Fibroblast of skin of right quadriceps (primary cell): ENCODE measurements around the gene GNG7.
"Not testable (repeated sequence)": the region's sequence is repeated elsewhere in the genome, so short reads cannot be mapped to it uniquely, and the experiment has no call there.

Experiments
- DNase-seq: peaks from one replicate; pipeline ENCODE4 v3.0.0-alpha.2; 2013

Gene GNG7

DNA sequence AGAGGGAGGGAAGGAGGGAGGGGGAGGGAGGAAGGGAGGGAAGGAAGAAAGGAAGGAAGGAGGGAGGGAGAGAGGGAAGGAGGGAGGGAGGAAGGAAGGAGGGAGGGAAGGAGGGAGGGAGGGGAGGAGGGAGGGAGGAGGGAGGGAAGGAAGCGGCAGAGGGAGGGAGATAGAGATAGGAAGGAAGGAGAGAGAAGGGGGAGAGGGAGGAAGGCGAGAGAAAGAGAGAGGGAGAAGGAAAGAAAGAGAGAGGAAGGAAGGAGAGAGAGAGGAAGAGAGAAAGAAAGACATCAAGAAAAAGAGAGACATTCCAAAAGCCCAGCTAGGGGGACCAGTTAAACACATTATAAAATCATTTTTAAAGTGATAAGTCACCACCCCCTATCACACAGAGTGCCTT, 62.5 kb downstream of the GNG7 start:
- DNase-seq, result no peak

DNA sequence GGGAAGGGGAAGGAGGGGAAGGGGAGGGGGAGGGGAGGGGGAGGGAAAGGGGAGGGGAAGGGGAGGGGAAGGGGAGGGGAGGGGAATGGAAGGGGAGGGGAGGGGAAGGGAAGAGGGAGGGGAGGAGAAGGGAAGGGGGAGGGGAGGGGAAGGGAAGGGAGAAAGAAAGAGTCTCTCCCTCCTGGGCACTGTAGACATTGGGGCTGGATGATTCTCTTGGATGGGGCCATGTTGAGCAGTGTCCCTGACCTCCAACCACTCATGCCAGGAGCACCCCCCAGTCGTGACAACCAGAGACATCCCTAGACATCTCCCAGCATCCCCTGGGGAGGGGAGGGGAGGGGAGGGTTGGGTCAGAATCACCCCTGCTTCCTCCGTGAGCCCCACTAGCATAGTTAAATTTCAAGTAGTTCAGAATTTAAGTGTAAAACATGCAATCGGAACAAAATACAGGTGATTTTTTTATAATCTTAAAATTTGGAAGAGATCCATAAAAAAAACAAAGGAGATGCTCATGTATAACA, 64.0 kb downstream of the GNG7 start:
- DNase-seq, result no peak

DNA sequence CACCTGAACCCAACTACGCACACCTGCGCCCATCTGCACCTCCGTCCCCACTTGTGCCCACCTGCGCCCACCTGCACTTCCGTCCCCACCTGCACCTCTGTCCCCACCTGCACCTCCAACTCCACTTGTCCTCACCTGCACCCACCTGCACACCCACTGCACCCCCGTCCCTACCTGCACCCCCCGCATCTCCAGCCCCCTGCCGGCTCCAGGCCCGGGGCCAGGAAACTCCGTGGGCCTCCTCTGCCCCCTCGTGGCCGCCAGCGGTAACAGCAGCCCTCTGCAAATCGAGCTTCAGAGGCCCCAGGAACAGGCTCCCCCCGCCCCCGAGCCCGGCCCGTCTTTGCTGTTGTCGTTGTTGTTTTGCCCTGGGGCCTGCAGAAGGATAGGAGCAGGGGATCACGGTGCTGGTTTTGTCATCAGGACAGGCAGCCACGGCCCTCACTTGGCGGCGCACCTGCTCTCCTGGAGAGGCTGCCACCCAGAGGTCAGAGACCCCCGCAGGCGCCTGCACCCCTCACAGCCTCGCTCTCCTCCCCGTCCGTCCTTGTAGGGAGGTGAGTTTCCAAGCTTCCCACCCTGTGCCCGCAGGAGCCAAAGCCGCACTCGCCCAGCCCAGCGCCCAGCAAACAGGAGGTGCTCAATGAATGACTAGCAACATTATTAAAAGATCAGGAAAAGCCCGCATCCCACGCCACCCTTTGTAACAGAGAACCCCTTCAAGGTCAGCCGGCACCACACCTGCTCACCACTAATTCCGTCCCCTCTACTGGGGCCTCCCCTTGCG, 65.4 kb downstream of the GNG7 start:
- DNase-seq, result peak; percentile 37

DNA sequence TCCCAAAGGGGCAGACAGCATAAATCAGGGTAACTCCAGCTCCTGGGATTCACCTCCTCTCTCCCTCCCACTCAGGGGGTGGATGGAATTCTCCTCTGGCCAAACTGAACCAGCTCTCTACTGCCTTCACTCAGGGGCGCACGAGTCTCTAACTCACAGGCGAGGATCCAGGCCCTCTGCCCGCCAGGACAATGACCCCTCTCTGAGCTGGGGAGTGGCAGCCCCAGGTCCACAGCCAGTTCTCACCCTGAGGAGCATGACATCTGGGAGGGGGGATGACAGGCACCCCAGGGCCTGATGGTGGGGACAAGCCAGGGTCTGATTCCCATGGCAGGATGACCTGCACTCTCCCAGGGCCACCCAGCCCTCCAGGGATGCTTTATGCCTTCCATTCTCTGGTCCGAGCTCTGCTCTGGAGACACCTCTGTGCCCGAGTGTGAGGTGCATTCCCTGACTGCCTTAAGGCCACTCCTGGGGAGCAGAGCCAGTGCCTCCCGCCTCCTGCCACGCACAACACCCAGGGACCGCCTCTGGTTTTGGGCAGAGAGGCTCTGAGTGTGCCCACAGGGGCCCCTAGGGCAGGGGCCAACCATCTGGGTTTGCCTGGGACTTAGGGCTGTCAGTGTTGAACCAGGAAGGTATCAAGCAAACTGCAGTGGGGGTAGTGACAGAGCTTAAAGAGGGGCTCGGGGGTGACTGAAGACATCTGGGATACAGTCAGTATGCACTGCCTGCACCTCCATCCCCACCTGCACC, 66.2 kb downstream of the GNG7 start:
- DNase-seq, result no peak

DNA sequence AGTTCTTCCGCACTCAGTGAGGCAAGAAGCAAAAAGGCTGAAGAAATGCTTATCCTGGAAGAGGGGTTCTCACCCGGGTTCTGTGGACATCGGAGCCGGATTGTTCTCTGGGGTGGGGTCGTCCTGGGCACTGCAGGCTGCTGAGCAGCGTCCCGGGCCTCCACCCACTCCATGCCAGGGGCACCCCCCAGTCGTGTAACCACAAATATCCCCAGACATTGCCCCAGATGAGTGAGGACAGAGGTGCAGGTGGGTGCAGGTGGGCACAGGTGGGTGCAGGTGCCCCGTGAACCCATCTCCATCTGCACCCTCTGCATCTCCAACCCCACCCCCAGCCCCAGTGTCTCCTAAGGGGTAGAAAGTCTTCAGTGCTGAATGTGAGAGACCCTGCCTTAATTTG, 67.5 kb downstream of the GNG7 start:
- DNase-seq, result no peak

DNA sequence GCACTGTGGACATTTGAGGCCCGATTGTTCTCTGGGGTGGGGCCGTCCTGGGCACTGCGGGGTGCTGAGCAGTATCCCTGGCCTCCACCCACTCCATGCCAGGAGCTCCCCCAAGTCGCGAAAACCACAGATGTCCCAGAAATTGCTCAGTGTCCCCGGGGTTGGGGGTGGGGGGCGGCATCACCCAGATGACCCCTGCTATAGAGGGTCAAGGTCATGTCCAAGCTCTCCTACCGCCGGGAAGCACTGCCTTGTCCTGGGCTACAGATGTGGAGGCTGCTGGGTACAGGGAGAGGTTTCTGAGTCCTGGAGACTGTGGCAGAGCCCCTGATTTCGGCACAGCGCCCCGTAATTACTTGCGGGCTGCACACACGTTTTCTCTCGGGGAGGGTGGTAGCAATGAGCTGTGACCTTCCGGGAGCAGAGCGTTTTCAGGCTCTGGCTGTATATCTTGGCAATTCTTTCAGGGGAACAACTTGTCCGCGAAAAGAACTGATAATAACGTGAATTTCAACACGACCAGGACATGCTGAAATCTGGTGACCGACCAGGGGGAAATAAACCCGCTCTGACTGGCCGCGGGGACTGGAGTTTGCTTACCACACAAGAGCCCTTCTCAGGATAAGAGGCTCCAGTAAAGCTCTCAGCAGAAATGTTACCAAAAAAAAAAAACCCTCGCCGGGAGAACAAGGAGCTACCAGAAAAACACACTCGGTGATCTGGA, 68.1 kb downstream of the GNG7 start:
- no peak for DNase-seq

DNA sequence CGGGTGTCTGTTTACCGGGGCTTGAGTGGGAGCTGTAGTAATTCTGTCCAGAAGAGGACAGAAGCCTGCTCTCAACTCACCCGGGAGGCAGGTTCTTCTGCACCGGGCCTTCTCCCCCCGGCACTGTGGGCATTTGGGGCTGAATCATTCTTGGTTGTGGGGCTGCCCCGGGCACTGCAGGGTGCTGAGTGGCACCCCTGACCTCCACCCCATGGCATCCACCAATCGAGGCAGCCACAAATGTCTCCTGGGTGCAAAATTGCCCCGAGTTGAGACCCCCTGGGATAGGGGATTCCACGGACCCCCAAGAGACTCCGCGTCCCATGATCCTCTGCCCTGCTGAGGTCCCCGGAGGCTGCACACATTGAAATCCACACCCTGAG, 68.8 kb downstream of the GNG7 start:
- DNase-seq, result no peak

DNA sequence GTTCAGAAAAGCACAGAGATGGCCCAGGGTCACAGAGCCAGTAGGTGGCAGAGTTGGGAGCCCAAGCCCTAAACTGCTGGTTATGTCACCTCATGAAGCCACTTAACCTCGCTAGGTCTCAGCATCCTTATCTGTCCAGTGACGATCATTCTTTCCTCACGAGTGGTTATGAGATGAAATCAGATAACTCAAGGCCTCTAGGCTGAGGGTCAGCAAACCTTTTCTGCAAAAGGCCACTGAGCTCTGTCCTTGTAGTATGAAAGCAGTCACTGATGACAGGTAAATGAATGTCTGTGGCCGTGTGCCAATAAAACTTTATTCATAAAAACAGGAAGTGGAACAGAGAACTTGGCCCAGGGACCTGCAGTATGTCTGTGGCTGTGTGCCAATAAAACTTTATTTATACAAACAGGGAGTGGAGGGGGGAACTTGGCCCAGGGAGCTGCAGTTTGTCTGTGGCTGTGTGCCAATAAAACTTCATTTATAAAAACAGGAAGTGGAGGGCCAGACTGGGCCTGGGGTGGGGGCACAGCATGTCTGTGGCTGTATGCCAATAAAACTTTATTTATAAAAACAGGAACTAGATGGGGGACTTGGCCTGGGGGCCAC, 71.2 kb downstream of the GNG7 start:
- DNase-seq, result peak; percentile 26

DNA sequence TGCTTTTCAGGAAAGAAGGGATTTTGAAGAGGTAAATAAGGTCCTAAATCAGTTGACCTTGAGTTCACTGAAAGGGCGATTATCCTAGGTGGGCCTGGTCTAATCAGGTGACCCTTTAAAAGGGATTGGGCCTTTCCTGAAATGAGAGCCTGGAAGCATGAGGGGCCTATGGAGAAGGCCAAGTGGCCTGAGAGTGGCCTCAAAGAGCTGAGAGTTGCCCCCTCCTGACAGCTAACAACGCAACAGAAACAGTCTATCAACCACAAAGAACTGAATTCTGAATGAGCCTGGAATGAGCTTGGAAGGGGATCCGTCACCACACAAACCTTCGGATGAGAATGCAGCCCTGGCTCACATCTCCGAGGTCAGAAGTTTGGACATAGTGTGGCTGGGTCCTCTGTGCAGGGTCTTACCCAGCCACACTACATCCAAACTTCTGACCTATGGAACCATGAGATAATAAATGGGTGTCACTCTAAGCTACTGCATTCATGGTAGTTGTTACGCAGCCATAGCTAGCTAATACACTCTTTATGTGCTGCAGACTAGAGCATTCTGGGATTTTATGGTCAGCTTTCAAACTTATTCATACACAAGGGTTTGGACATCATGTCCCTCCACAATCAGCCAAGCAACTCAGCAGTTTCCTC, 72.0 kb downstream of the GNG7 start:
- DNase-seq, result no peak

DNA sequence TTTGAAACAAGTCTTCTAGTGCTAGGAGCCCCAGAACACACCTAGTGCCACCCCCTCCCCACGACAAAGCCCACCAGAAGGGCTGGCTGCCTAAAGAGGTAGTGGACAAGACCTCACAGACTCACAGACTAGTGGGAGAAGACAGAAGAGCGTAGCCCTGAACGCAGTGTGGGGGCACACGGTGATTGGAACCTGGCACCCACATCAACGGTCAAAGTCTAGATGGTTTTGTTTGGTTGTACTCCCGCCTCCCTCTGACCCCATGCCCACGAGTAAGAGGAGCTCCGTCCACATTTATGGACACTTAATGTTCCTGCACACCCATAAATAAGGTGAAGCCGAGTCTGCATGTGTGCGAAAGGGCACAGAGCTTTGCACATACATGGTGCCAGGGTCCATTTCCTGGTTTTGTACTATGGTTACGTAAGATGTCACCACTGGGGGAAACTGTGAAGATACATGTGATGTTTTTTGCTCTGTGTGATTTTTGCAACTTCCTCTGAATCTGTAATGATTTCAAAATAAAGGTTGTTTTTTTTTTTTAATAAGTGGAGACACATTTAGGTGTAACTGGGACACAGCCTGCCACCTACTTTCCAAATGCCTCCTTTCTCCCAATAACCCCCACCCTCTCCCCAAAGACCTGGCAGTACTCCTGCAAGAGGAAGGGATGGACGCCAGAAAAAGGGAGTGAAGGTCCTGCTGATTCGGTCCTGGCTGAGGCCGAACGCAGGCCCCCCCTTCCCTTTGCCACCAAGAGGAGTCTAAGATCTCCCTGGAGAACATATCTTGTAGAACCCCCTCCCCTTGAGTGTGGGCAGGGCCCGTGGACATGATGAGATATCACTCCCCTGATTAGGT, 72.8 kb downstream of the GNG7 start:
- no peak for DNase-seq

DNA sequence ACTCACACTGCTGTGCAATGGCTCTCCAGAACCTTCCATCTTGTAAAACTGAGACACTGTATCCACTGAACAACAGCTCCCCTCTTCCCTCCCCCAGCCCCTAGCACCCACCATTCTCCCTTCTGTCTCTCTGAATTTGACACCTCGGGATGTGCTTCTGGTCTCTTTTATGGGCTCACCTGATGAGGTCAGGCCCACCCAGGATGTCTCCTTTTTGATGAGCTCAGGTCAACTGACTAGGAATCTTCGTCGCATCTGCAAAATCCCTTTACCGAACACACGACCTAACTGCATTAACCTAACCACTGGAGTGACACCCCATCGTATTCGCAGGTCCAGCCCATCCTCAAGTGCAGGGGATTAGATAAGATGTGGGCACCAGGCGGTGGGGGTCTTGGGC, 73.9 kb downstream of the GNG7 start:
- DNase-seq, result no peak

DNA sequence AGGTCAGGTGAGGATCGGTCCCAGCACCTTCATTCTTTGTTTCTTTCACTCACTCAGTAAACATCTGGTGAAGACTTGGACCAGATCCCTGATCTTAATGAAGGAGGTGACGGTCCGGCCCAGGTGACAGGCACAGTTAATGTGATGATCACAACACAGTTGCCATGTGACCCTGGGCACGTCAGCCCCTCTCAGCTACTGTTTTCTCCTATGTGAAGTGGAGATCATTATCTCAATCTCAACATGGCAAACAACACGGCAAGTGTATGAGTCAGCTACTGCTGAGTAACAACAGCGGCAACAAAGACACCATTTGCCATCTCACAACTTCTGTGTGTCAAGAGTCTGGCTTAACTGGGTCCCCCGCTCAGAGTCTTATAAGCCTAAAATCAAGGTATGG, 74.6 kb downstream of the GNG7 start:
- peak; percentile 38 for DNase-seq

DNA sequence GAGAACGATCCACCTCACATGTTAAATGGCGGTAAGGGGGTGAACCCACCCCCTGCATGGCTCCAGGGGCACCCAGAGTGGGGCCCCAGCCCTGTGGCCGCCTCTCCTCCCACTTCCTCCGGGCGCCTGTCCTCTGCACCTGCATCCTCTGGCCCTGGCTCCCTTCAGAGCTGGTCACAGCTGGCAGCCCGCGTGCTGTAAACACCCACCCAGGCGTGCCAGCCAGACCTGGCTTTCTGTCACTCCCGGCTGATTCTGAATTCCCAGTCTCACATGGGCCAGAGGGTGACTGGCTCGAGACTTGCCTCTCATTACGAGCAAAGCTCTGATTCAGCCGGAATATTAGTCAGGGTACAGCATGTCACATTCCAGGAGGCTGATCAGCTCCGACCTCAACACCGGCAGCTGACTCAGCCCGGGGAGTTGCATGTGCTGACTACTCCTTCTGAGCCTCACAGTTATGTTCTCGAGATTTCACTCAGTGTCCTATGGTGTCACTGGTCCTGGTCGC, 75.1 kb downstream of the GNG7 start:
- peak; percentile 97 for DNase-seq

DNA sequence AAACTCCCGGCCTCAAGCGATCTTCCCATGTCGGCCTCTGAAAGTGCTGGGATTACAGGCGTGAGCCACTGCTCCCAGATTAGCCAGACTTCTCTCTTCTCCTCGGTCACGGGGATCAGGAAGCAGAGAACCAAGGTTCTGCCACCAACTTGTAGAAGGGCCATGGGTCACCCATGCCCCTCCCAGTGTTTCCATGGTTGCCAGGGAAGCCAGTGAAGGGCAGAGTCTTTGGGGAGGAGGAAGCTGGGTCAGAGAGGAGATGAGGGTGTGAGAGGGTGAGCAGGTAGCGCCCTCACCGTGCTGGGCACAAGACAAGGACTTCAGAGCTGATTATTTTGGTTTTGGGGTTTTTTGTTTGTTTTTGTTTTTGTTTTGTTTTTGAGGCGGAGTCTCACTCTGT, 77.1 kb downstream of the GNG7 start:
- no peak for DNase-seq

DNA sequence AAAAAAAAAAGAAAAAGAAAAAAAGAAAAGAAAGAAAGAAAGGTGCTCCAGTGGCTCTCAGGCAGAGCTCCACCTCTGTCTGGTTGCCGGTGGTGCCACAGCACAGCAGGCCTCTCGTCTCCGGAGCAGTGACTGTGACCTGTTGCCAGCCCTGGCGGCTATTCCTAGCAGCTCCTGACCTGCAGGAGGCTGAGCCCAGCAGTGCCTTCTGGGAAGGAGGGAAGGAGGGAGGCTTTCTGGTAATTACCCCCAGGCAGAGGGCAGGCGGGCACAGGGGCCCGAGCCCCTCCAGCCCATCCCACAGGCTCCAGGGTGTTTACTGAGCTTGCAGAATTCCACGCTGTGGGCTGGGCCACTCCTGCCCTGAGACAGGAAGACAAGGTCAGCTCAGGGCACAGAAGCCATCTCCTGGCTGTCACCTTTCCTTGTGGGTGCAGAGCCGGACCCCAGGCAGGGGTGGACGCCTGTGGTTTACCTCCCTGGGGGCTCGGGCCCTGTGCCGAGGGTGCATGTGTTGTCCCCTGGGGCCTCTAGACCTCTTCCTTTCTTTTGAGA, 77.9 kb downstream of the GNG7 start:
- no peak for DNase-seq

DNA sequence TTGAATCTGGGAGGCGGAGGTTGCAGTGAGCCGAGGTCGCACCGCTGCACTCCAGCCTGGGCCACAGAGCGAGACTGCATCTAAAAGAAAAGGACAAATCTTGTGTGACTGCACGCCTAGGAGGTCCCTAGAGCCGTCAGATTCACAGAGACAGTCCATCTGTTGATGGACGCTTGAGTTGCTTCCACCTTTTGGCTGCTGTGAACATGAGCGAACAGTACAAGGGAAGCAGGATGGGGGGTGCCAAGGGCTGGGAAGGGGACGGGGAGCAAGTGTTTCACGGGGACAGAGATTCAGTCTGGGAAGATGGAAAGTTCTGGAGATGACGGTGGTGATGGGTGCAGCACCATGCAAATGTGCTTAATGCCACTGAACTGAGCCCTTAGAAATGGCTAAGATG, 78.7 kb downstream of the GNG7 start:
- no peak for DNase-seq

DNA sequence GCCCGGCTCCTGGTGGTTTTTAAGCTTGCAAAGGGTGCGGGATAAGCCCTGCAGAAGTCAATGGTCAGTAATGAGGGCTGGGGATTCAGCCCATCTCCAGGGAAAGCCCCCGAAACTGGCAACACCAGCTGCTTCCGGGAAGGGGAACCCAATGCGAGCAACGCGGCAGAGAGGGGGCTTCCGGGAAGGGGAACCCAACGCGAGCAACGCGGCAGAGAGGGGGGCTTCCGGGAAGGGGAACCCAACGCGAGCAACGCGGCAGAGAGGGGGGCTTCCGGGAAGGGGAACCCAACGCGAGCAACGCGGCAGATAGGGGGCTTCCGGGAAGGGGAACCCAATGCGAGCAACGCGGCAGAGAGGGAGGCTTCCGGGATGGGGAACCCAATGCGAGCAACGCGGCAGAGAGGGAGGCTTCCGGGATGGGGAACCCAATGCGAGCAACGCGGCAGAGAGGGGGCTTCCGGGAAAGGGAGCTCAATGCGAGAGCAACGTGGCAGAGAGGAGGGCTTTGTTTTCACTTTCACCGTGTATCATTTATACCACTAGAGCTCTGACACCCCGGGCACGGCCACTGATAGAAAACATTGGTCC, 80.0 kb downstream of the GNG7 start:
- not testable (repeated sequence) for DNase-seq

DNA sequence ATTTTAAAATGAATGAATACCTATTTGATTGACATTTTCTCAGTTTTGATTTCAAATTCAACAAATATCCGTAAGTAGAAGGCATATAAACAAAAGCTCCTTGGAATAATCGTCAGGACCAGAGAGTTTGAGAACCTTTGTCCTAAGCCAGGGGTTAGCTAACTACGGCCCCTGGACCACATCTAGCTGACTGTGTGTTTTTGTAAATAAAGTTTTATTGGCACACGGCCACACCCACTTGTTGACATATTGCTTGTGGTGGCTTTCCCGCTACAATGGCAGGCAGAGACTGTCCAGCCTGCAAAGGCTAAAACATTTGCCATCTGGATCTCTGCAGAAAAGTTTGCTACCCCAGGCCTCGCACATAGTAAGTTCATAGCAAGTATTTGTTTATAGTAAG, 83.4 kb downstream of the GNG7 start:
- DNase-seq, result no peak

DNA sequence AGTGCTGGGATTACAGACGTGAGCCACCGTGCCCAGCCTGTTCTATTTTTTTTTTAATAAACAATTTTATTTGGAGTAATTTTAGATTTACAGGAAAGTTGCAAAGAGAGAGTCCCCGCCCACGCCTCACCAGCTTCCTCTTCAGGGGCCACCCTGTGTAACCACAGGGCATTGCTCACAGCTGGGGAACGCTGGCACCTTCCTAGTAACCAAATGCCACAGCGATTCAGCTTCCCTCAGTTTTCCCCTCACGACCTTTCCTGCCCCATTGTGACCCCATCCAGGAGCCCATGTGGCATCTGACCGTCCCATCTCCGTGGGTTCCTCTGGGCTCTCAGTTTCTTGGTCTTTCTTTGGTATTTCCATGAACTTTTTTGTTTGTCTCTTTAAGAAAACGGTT, 83.9 kb downstream of the GNG7 start:
- peak; percentile 25 for DNase-seq

DNA sequence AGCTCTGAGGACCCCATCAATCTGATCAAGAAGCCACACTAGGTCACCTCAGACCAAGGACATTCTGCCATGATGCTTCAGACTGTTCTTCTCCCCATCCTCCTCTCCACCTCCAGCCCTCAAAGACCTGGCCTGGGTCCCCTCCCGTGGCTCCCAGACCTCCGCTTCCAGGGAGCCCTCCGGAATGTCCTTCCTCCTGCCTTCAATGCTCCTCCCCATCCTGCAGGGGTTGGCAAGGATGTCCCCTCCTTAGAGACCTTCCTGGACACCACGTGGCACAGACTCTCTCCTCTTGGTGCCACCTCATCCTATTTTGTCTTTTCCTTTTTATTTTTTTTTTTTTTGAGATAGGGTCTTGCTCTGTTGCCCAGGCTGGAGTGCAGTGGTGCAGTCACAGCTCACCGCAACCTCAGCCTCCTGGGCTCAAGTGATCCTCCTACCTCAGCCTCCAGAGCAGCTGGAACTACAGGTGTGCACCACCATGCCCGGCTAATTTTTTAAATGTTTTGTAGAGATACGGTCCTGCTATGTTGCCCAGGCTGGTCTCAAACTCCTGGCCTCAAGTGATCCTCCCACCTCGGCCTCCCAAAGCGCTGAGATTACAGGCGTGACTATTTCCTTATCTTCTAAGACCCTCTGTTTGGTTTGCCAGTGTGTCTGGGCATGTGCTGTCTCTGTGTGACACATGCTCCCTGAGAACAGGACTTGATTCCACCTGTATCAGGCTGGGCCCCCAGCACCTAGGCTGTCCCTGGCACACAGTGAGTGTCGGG, 84.9 kb downstream of the GNG7 start:
- DNase-seq, result no peak
